Adrenal gland (tissue), 5 donors: ENCODE data around the gene GPC3.
"Not testable (repeated sequence)": the region's sequence is repeated elsewhere in the genome, so short reads cannot be mapped to it uniquely, and the experiment has no call there.

Experiments used
- CTCF ChIP-seq, 6 experiments: fragments of 450-650 bp in 4 of 6; fragments of 200-600 bp in 2 of 6; sonication (generic) in 1 of 6; IDR thresholded peaks; 1 replicate in 5 of 6; 2 replicates in 1 of 6; pipeline versions ENCODE4 v1.5.1 to v1.8.0; 2016 to 2021; ENCODE audit warnings: antibody characterized with exemption in 6 of 6, mild to moderate bottlenecking in 2 of 6, moderate library complexity in 1 of 6
- POLR2A ChIP-seq, 2 donors: fragments of 450-650 bp; IDR thresholded peaks; one replicate each; pipeline ENCODE4 v1.6.1; 2017; ENCODE audit warnings: antibody characterized with exemption in 2 of 2, mild to moderate bottlenecking in 2 of 2, moderate library complexity in 1 of 2
- donor health status: DM: no; HTN: no; CAD: no.

- not testable (repeated sequence) for TF ChIP-seq CTCF, POLR2A (IDR thresholded peaks at IDR 0.05)
Measured at GRCh38 chrX:133621384-133621783, 364.0 kb downstream of the GPC3 start.
